ENCODE data around the gene JSRP1. TPM values are rescaled to one million over a fixed set of nuclear protein-coding genes. Genes with fewer than 3 reads are reported as not detected.

JSRP1 gene
- total RNA-seq (under 1 TPM in 1 of 4 donors, not detected in 3; 0.36 TPM), polyA plus RNA-seq (1 to 10 TPM in 2 of 3 donors, not detected in 1; 1.0 to 1.6 TPM)

GRCh38 chr19:2255982-2256685 is at the start of gene JSRP1:
TSS of gene JSRP1 (minus strand) at chr19:2256417. CDS start at chr19:2255314, 1,103 bp downstream.
- Histone ChIP-seq H3K27me3 (peaks cover 29 to 32% (median 32%) of the 10 kb centered on the region in 3 donors), H3K4me3 (no peak within 1 kb of the TSS), H3K9me3 (no peaks in the 10 kb centered on the region), H3K27ac (no peak within 1 kb of the TSS), H3K36me3 (no peaks in the 10 kb centered on the region), H3K4me1 (peaks cover 0 to 28% (median 26%) of the 10 kb centered on the region in 4 donors)
- DNase-seq: no peak
- intact Hi-C loops (cut with DNase I): no loop called here
- no peak for TF ChIP-seq EP300 (IDR thresholded peaks at IDR 0.05)
- TF ChIP-seq CTCF (IDR thresholded peaks at IDR 0.05): no peak
- TF ChIP-seq POLR2AphosphoS5 (IDR thresholded peaks at IDR 0.05): no peak
- TF ChIP-seq POLR2A (IDR thresholded peaks at IDR 0.05): no peak
- 61 to 74% methylated on average over 24 of the region's 24 CpGs for WGBS, 2 donors

GRCh38 chr19:2305452-2306280 is 49.4 kb upstream of the JSRP1 start:
- WGBS, 2 donors: 74 to 84% methylated on average over 19 of the region's 19 CpGs
- intact Hi-C loops (cut with DNase I): no loop called here
- Histone ChIP-seq H3K27me3 (peaks cover 22 to 89% (median 65%) of the 10 kb centered on the region in 3 donors), H3K4me1 (peaks cover 0 to 18% (median 16%) of the 10 kb centered on the region in 4 donors), H3K36me3 (no peaks in the 10 kb centered on the region), H3K27ac (no peak overlapping the region), H3K9me3 (no peaks in the 10 kb centered on the region), H3K4me3 (no peak overlapping the region)
- TF ChIP-seq CTCF (IDR thresholded peaks at IDR 0.05) (no peak), POLR2A (IDR thresholded peaks at IDR 0.05) (no peak), POLR2AphosphoS5 (IDR thresholded peaks at IDR 0.05) (no peak), EP300 (IDR thresholded peaks at IDR 0.05) (no peak)
- DNase-seq: no peak

- Histone ChIP-seq H3K4me1 (peaks cover 0 to 16% (median 15%) of the 10 kb centered on the region in 4 donors), H3K27ac (no peak overlapping the region), H3K27me3 (peaks cover 21 to 65% (median 46%) of the 10 kb centered on the region in 3 donors), H3K4me3 (no peak overlapping the region), H3K36me3 (no peaks in the 10 kb centered on the region), H3K9me3 (no peaks in the 10 kb centered on the region)
- intact Hi-C loops (cut with DNase I): no loop called here
- DNase-seq: no peak
- TF ChIP-seq POLR2A (IDR thresholded peaks at IDR 0.05) (no peak), EP300 (IDR thresholded peaks at IDR 0.05) (no peak), POLR2AphosphoS5 (IDR thresholded peaks at IDR 0.05) (no peak), CTCF (IDR thresholded peaks at IDR 0.05) (no peak)
- WGBS, 2 donors: 72 to 77% methylated on average over 26 of the region's 26 CpGs
Measured at GRCh38 chr19:2303211-2303798, 47.1 kb upstream of the JSRP1 start.

- Histone ChIP-seq H3K27ac (no peak overlapping the region), H3K27me3 (peaks cover 16 to 59% (median 41%) of the 10 kb centered on the region in 3 donors), H3K4me1 (peaks cover 0 to 12% (median 10%) of the 10 kb centered on the region in 4 donors), H3K36me3 (no peaks in the 10 kb centered on the region), H3K4me3 (no peak overlapping the region), H3K9me3 (no peaks in the 10 kb centered on the region)
- no peak for TF ChIP-seq CTCF (IDR thresholded peaks at IDR 0.05)
- TF ChIP-seq POLR2AphosphoS5 (IDR thresholded peaks at IDR 0.05): peak in 1 of 4 donors; percentile 38
- DNase-seq: peak; percentile 79
- intact Hi-C loops (cut with DNase I): no loop called here
- 17% methylated on average over 62 of the region's 62 CpGs for WGBS, 2 donors
Measured at GRCh38 chr19:2302319-2303210, 46.3 kb upstream of the JSRP1 start.

All from sigmoid colon (tissue), 7 donors.